HL-60 (cell line): ENCODE data around the gene TMTC2.

Source experiments
- GABPA ChIP-seq: IDR thresholded peaks from 2 replicates; pipeline ENCODE4 v1.6.1; 2012; ENCODE audit warnings: low read depth
- POLR2AphosphoS5 ChIP-seq: IDR thresholded peaks from 2 replicates; pipeline ENCODE4 v1.6.1; 2012; ENCODE audit warnings: low read depth
- SPI1 ChIP-seq: IDR thresholded peaks from 2 replicates; pipeline ENCODE4 v1.6.1; 2012; ENCODE audit warnings: low read depth, mild to moderate bottlenecking, borderline replicate concordance
- TF ChIP-seq, protein P1 (sequence below): IDR thresholded peaks from one replicate; pipeline ENCODE4 v1.5.1; 2011; ENCODE audit warnings: low read length, control low read depth, inconsistent platforms; ENCODE audit not compliant: insufficient read depth
- TF ChIP-seq, protein P2 (sequence below): IDR thresholded peaks from 2 replicates; pipeline ENCODE4 v1.6.1; 2012; ENCODE audit warnings: low read depth; ENCODE audit not compliant: insufficient replicate concordance

DNA sequence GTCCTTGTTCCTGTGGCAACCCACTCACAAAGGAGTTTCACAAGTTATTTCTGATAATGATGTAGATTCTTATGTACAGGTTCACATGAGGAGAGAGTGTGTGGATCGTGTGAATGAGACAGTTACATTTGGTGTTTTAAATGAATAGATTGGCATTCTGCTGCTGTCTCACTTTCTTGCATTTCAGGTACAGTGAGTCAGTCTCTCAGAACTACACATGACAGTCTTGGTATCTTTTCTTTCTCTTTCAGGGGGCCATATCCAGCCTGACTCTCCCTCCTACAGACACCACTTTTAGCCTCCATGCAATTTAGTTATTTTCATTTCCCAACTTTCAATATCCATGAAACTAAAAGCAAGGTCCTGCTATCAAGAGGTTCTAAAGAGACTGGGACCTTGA lies 19.9 kb upstream of the TMTC2 start:
- TF ChIP-seq POLR2AphosphoS5 (no peak), GABPA (no peak), SPI1 (no peak)
- TF ChIP-seq, protein P1, sequence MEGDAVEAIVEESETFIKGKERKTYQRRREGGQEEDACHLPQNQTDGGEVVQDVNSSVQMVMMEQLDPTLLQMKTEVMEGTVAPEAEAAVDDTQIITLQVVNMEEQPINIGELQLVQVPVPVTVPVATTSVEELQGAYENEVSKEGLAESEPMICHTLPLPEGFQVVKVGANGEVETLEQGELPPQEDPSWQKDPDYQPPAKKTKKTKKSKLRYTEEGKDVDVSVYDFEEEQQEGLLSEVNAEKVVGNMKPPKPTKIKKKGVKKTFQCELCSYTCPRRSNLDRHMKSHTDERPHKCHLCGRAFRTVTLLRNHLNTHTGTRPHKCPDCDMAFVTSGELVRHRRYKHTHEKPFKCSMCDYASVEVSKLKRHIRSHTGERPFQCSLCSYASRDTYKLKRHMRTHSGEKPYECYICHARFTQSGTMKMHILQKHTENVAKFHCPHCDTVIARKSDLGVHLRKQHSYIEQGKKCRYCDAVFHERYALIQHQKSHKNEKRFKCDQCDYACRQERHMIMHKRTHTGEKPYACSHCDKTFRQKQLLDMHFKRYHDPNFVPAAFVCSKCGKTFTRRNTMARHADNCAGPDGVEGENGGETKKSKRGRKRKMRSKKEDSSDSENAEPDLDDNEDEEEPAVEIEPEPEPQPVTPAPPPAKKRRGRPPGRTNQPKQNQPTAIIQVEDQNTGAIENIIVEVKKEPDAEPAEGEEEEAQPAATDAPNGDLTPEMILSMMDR, result no peak
- TF ChIP-seq, protein P2, sequence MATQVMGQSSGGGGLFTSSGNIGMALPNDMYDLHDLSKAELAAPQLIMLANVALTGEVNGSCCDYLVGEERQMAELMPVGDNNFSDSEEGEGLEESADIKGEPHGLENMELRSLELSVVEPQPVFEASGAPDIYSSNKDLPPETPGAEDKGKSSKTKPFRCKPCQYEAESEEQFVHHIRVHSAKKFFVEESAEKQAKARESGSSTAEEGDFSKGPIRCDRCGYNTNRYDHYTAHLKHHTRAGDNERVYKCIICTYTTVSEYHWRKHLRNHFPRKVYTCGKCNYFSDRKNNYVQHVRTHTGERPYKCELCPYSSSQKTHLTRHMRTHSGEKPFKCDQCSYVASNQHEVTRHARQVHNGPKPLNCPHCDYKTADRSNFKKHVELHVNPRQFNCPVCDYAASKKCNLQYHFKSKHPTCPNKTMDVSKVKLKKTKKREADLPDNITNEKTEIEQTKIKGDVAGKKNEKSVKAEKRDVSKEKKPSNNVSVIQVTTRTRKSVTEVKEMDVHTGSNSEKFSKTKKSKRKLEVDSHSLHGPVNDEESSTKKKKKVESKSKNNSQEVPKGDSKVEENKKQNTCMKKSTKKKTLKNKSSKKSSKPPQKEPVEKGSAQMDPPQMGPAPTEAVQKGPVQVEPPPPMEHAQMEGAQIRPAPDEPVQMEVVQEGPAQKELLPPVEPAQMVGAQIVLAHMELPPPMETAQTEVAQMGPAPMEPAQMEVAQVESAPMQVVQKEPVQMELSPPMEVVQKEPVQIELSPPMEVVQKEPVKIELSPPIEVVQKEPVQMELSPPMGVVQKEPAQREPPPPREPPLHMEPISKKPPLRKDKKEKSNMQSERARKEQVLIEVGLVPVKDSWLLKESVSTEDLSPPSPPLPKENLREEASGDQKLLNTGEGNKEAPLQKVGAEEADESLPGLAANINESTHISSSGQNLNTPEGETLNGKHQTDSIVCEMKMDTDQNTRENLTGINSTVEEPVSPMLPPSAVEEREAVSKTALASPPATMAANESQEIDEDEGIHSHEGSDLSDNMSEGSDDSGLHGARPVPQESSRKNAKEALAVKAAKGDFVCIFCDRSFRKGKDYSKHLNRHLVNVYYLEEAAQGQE, result no peak
